ENCODE data around the gene ARHGAP44.

Gene ARHGAP44

GRCh38 chr17:13025687-13026086 is 236.4 kb downstream of the ARHGAP44 start:
- DNase-seq (ENCODE audit: low spot score): no peak

- DNase-seq (ENCODE audit: low spot score): no peak
These were observed 237.9 kb downstream of the ARHGAP44 start for GRCh38 chr17:13027246-13027645.

DNA sequence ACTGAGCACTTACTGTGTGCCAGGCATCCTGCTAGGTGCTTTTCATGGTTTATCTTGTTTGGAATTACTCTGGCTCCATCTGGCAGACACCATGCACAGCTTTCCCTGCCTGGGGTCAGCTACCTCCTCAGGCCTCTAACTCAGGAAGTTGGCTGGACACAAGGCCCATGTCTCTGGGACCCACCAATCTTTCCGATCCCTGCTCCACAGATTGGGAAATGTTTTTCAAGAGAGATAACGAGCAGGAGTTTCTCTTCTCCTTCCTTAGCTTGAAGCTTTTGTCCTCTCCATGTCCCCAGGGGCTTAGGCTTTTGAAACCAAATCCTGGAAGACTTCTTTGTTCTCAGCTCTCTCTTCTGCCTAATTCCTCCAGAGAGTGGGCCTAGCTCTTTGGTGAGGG is 240.0 kb downstream of the ARHGAP44 start:
- no peak for DNase-seq (ENCODE audit: low spot score)

DNA sequence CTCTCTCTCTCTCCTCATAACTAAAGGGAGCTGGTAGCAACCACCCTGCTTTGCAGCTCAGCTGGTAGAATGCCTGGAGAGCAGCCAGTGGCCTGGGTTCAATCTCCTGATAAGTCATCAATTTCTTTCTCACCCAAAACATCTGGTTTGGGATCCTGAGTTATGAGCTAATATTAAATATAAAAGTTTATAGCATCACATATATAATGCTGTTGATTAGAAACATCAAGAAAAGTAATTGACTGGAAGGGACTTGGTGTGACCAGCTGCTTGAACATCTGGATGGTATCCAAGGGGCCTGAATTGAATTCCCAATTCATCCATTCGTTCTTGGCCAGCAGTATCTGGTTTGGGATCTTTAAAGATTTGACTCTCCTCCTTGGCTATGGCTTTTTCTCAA is 240.8 kb downstream of the ARHGAP44 start:
- DNase-seq (ENCODE audit: low spot score): no peak

DNA sequence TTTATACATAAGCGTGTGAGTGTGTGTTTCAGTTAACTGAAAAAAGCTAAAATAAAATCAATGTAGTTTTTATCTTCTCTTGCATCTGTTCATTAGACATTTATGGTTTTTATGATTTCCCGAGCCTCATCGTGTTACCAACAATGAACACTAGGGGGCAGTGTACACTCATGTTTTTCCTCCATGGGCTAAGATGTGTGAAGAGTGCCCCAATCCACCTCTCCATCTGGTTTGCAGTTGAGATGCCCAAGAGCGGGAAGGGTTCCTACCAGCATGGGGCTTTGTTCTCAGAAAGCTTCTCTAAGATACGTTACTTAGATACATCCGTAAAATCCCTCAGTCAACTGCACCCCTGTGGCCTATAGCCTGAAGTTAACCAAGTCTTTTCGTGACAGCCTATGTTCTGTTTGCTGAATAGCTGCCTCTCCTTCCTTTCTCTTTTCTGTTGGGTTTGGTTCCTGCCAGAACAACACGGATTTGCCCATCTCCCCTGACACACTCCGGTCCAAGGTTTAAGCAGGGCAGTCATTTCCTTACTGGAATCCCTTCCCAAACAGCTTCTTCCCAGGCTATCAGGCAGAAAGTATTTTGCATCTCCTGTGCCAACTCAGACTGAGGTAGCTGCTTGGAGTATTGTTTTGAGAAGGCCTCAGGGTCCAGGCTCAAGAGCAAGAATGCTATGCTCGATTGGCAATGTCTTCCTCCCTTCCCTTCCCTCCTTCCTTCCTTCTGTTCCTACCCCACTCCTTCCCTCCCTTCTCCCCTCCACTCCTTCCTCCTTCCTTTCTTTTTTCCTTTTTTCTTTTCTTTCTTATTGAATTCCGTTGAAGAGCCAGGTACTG is 241.4 kb downstream of the ARHGAP44 start:
- peak; percentile 43 for DNase-seq (ENCODE audit: low spot score)

DNA sequence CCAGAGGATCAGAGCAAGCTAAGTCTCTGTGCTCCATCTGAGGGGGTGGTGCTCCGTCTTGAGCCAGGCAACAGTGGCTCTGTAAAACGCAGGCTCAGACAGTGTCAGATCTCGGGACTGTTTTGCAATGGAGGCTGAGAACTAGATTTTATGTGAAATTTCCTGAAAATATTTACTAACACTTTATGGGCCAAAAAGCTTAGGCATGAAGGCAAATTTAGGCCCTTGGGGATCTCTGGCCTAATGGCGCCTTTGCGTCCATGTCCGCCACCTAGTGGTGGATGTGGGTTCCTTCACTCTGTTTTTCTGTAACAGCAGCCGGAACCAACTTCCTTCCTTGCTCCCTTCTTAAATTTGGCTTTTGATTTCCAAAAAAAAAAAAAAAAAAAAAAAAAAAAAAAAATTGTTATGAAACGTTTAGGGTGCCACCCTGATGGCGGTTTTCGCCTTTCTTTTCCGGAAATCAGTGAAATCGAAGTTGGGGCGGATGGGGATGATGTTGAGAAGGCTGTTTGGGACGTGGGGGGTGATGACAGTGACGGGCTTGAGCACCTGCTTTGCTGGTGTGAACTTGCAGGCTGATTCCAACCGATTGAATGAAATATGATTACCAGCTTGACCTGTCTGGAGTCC is 242.5 kb downstream of the ARHGAP44 start:
- DNase-seq (ENCODE audit: low spot score): no peak

- DNase-seq (ENCODE audit: low spot score): no peak
These were observed 246.1 kb downstream of the ARHGAP44 start for GRCh38 chr17:13035420-13035819.

DNA sequence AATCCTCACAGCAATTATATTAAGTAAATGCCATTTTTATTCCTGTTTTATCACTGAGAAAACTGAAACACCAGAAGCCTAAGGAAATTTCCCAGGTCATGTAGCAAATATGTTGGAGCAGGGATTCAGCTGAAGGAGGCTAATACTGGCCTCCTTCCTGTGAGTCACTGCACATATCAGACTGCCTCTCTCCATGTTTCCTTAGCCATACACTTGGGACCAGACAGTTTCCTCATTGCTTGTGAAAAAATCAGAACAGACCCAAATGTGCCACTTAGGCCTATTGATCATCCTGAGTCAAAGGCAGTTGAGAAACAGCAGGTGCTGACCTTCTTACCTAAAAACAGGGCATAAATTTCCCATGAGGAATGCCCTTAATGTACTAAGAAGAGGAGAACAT is 247.5 kb downstream of the ARHGAP44 start:
- DNase-seq (ENCODE audit: low spot score): no peak

GRCh38 chr17:13038931-13039665 is 249.8 kb downstream of the ARHGAP44 start:
- no peak for DNase-seq (ENCODE audit: low spot score)
